Heart left ventricle (tissue), 16 donors: ENCODE measurements around the gene RBMS3. TPM values are rescaled to one million over a fixed set of nuclear protein-coding genes. Genes with fewer than 3 reads are reported as not detected.

ENCODE experiments used
- ATAC-seq, 4 donors: fragments of 200-7000 bp; cut with Tn5 transposase; one replicate each; pipeline ENCODE4 v1.9.1; 2020 to 2022; ENCODE audit warnings: moderate library complexity in 4 of 4, mild to moderate bottlenecking in 3 of 4, moderate number of reproducible peaks in 1 of 4
- DNase-seq, 5 donors: peaks; one replicate each; pipeline ENCODE4 v3.0.0-alpha.2; 2020
- H3K27ac ChIP-seq, 12 donors: fragments of 200-600 bp; sonication (generic) in 4 of 12; one replicate each; pipeline versions ENCODE4 v1.5.0 to v1.8.0; 2016 to 2022; ENCODE audit warnings: mild to moderate bottlenecking in 2 of 12
- H3K27me3 ChIP-seq, 9 donors: fragments of 200-600 bp; sonication (generic) in 2 of 9; one replicate each; pipeline versions ENCODE4 v1.5.1 to v1.8.0; 2016 to 2022; ENCODE audit warnings: mild to moderate bottlenecking in 3 of 9
- H3K36me3 ChIP-seq, 9 donors: fragments of 200-600 bp; sonication (generic) in 2 of 9; one replicate each; pipeline versions ENCODE4 v1.5.0 to v1.8.0; 2018 to 2022; ENCODE audit warnings: mild to moderate bottlenecking in 2 of 9
- H3K4me1 ChIP-seq, 12 donors: fragments of 200-600 bp; sonication (generic) in 4 of 12; one replicate each; pipeline versions ENCODE4 v1.5.0 to v1.8.0; 2016 to 2022; ENCODE audit warnings: mild to moderate bottlenecking in 3 of 12
- H3K4me3 ChIP-seq, 12 donors: fragments of 200-600 bp; sonication (generic) in 4 of 12; one replicate each; pipeline versions ENCODE4 v1.5.0 to v1.8.0; 2017 to 2022; ENCODE audit warnings: mild to moderate bottlenecking in 9 of 12, moderate library complexity in 4 of 12
- H3K9me3 ChIP-seq, 12 donors: fragments of 200-600 bp; sonication (generic) in 4 of 12; one replicate each; pipeline versions ENCODE4 v1.5.0 to v1.8.0; 2016 to 2022; ENCODE audit warnings: mild to moderate bottlenecking in 1 of 12
- POLR2A ChIP-seq, 2 donors: fragments of 450-650 bp; IDR thresholded peaks; one replicate each; pipeline ENCODE4 v1.6.1; 2017; ENCODE audit warnings: antibody characterized with exemption in 2 of 2, mild to moderate bottlenecking in 2 of 2, moderate library complexity in 2 of 2
- WGBS, 4 donors: extraction: QIAGEN DNeasy Blood & Tissue Kit in 2 of 4; methylation state at CpG; one replicate each; pipeline versions ENCODE4 v1.1.5 to v1.1.7; 2013 to 2018; 5-methylcytosine and 5-hydroxymethylcytosine counted together
- intact Hi-C, 10 donors: fragments of 100-400 bp; cut with DNase I; formaldehyde crosslinking; loops; one replicate each; pipeline versions ENCODE4 v1.11.1 to v1.14.2; 2022
- polyA plus RNA-seq, 2 donors: library from polyadenylated mRNA; stranded (reverse); fragments of 200-250 nt; gene quantifications; one replicate each; pipeline ENCODE4 v1.2.3, GENCODE V29; 2013
- total RNA-seq, 9 donors: library from RNA; depleted of rRNA in 2 of 9; stranded (reverse); fragments of >200 nt in 2 of 9; fragmentation: NEBNext Ultra II Directional in 3 of 9; extraction: Animal tissue kit (Norgen Biotek cat#: 25700) in 3 of 9; gene quantifications; one replicate each; pipeline versions ENCODE4 v1.1.0 to v1.2.4, GENCODE V29; 2016 to 2023
- TF ChIP-seq, protein P1 (sequence below), 12 donors: fragments of 200-600 bp; sonication (generic) in 4 of 12; IDR thresholded peaks; one replicate each; pipeline versions ENCODE4 v1.5.0 to v1.8.0; 2018 to 2022; ENCODE audit warnings: antibody characterized with exemption in 12 of 12, mild to moderate bottlenecking in 5 of 12
- donor health status: ischemic (EF 13 %, LVEDD 7.1; RV severe dilation, severe dysfunction).
- donor health status: healthy with polysubstance abuse.
- donor health status: DM: no; HTN: yes; CAD: no.
- donor health status: DM: no; HTN: no; CAD: no.
- donor health status: ischemic (EF 25% LVEDD 6.9; RV normal size, moderate dysfunction).
- donor health status: ischemic (EF 25% LVEDD 5.7; RV mildly dilated, moderate dysfunction).
- donor health status: healthy.
- donor health status: DM: yes; HTN: yes; CAD: no.
- donor health status: ischemic (EF 35%, LVEDD 5.7; RV mildly dilated, moderate dysfunction).
- donor health status: nonischemic (EF 11% LVEDD 7.7; RV severe dilation, severe dysfunction).
- donor health status: DM: yes; HTN: yes; CAD: no.
- donor health status: PGD.
- donor health status: ischemic (EF 29% LVEDD 5.4; RV normal size, mild dysfunction).
- donor health status: nonischemic (EF 23%, LVEDD 6.1; RV moderate dilation, normal function).

The RBMS3 gene
- total and polyA plus RNA-seq, 11 donors = 4.8 to 35.6 (median 26.1) TPM

DNA sequence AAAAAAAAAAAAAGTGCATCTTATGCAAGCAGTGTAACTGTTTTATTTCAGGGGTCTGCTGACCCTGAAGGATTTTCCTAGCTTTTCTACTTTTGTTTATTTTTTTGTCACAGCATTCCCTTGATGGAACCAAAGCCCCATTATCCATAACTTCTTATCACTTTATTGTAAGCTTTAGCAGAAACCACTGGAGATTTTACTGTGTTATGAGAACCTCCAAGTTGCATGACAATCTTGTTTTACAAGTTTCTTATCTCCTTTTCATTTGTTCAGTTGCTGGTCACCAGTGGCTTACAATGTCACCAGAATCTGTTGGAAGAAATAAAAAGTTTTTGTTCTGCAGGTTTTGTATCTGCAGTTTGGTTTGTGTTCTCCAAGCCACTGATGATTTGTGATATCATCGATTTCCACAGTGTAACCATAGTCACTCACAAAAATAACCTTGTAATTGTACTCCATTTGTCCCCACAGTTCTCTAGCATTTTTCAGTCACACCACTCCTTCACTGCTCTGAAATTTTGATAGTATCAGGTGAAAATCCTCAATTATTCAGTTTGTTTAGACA lies 660.0 kb downstream of the RBMS3 start:
- Histone ChIP-seq H3K27me3 (no peaks in the 10 kb centered on the region), H3K4me1 (peaks cover 0 to 15% (median 4%) of the 10 kb centered on the region in 12 donors), H3K9me3 (no peaks in the 10 kb centered on the region), H3K27ac (no peak overlapping the region), H3K36me3 (peaks cover 0 to 11% (median 0%) of the 10 kb centered on the region in 9 donors), H3K4me3 (no peak overlapping the region)
- no peak for ATAC-seq
- no peak for DNase-seq
- intact Hi-C loops = no loop called here
- 18 to 53% (median 31%) methylated on average over 1 of the region's 1 CpG for WGBS, 4 donors
- TF ChIP-seq, protein P1, sequence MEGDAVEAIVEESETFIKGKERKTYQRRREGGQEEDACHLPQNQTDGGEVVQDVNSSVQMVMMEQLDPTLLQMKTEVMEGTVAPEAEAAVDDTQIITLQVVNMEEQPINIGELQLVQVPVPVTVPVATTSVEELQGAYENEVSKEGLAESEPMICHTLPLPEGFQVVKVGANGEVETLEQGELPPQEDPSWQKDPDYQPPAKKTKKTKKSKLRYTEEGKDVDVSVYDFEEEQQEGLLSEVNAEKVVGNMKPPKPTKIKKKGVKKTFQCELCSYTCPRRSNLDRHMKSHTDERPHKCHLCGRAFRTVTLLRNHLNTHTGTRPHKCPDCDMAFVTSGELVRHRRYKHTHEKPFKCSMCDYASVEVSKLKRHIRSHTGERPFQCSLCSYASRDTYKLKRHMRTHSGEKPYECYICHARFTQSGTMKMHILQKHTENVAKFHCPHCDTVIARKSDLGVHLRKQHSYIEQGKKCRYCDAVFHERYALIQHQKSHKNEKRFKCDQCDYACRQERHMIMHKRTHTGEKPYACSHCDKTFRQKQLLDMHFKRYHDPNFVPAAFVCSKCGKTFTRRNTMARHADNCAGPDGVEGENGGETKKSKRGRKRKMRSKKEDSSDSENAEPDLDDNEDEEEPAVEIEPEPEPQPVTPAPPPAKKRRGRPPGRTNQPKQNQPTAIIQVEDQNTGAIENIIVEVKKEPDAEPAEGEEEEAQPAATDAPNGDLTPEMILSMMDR (IDR thresholded peaks at IDR 0.05) = no peak
- no peak for TF ChIP-seq POLR2A (IDR thresholded peaks at IDR 0.05)

DNA sequence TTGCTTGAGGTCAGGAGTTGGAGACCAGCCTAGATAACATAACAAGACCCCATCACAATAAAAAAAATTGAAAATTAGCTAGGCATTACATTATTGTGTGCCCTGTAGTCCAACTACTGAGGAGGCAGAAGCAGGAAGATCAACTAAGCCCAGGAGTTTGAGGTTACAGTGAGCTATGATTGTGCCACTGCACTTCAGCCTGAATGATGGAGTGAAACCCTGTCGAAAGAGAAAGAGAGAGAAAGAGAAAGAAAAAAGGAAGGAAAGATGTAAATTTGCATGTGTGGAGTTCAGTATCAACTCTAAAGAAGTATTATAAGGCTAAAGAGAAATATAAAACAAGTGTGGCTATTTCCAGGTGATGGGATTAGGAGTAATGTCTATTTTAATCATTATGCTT lies 661.4 kb downstream of the RBMS3 start:
- intact Hi-C loops = no loop called here
- ATAC-seq = no peak
- H3K27ac ChIP-seq = no peak overlapping the region
- no peak for DNase-seq
- WGBS, 4 donors = 90 to 96% (median 94%) methylated on average over 1 of the region's 1 CpG
- H3K36me3 ChIP-seq = peaks cover 0 to 2% (median 0%) of the 10 kb centered on the region in 9 donors
- peaks cover 0 to 15% (median 4%) of the 10 kb centered on the region in 12 donors for H3K4me1 ChIP-seq
- H3K9me3 ChIP-seq = no peaks in the 10 kb centered on the region
- TF ChIP-seq, protein P1 (IDR thresholded peaks at IDR 0.05) = no peak
- TF ChIP-seq POLR2A (IDR thresholded peaks at IDR 0.05) = no peak
- no peaks in the 10 kb centered on the region for H3K27me3 ChIP-seq
- no peak overlapping the region for H3K4me3 ChIP-seq

DNA sequence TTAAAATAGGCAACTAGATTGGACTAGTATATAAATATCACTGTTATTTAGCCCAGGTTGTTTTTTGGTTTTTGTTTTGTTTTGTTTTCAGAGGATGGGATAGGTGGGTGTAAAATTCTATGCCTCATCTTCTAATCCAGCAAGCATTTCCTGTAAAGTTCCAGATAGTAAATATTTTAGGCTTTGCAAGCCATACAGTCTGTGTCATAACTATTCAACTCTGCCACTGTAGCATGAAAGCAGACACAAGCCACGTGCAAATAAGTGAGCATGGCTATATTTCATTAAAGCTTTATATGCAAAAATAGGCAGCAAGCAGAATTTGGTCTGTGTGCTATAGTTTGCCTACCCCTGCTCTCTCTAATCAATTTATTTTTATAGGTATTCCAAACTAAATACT lies 668.3 kb downstream of the RBMS3 start:
- 39 to 57% (median 43%) methylated on average over 1 of the region's 1 CpG for WGBS, 4 donors

DNA sequence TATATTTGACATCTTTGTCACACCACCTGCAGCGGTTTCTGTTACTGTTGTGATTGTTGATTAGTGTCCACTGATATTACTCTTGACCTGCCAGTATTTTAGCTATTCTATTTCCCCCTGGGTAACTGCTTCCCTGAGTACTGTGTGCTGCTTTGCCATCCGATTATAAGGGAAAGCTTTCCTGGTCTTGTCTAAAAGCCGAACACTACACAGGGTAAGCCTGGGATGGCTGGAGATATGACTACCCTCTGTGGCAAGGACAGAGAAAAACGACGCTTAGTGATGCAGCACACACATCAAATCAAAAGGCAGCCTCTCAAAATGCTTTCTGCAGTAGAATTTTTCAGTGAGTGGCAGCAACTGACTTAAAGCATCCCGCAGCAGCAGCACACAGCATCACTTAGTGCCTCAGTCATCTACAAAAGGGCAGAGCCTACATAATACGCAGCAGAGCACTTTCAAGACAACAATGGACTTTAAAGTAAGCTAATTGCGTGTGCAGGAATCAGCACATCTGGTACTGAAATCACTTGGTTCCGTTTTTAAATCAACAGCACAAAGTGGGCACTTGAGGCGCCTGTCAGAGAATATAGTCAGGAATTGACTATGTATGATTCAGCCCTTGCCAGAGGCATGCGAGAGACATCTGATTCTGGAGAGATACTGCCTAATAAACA lies 669.2 kb downstream of the RBMS3 start:
- intact Hi-C loops = no loop called here
- no peaks in the 10 kb centered on the region for H3K9me3 ChIP-seq
- no peaks in the 10 kb centered on the region for H3K27me3 ChIP-seq
- no peak overlapping the region for H3K27ac ChIP-seq
- DNase-seq (no peak), ATAC-seq (peak in 3 of 4 donors; percentile 29 to 60 (median 34))
- H3K36me3 ChIP-seq = no peaks in the 10 kb centered on the region
- no peak overlapping the region for H3K4me3 ChIP-seq
- TF ChIP-seq POLR2A (IDR thresholded peaks at IDR 0.05) = no peak
- TF ChIP-seq, protein P1 (IDR thresholded peaks at IDR 0.05) = no peak
- H3K4me1 ChIP-seq = peaks cover 0 to 19% (median 0%) of the 10 kb centered on the region in 12 donors
- 65 to 76% (median 74%) methylated on average over 11 of the region's 11 CpGs for whole genome bisulfite sequencing, 4 donors

More for the DNA sequence above, 668.3 kb downstream of the RBMS3 start:
- DNase-seq (no peak), ATAC-seq (no peak)
- Histone ChIP-seq H3K27me3 (no peaks in the 10 kb centered on the region), H3K4me3 (no peak overlapping the region), H3K9me3 (no peaks in the 10 kb centered on the region), H3K36me3 (no peaks in the 10 kb centered on the region), H3K4me1 (peaks cover 0 to 19% (median 0%) of the 10 kb centered on the region in 12 donors), H3K27ac (no peak overlapping the region)
- intact Hi-C loops = no loop called here
- TF ChIP-seq POLR2A (IDR thresholded peaks at IDR 0.05) = no peak
- TF ChIP-seq, protein P1 (IDR thresholded peaks at IDR 0.05) = no peak
